Gastrocnemius medialis (tissue), 4 donors: ENCODE results near the gene EFCC1. TPM values are rescaled to one million over a fixed set of nuclear protein-coding genes. Genes with fewer than 3 reads are reported as not detected.

ENCODE experiments used
- ATAC-seq, 2 donors: fragments of 150-250 bp; one replicate each; pipeline ENCODE4 v1.9.1; 2016
- DNase-seq, 2 donors: peaks; one replicate each; pipeline ENCODE4 v3.0.0-alpha.2; 2019
- H3K27ac ChIP-seq, 4 donors: fragments of 200-600 bp; sonication (generic); 1 replicate in 1 of 4; 2 replicates in 3 of 4; pipeline ENCODE4 v1.5.1; 2016 to 2018; ENCODE audit warnings: mild to moderate bottlenecking in 2 of 4, moderate library complexity in 1 of 4
- H3K27me3 ChIP-seq, 3 donors: fragments of 200-600 bp; sonication (generic) in 2 of 3; 1 replicate in 1 of 3; 2 replicates in 2 of 3; pipeline versions ENCODE4 v1.5.1 to v1.6.0; 2016 to 2019; ENCODE audit warnings: mild to moderate bottlenecking in 1 of 3, moderate library complexity in 1 of 3
- H3K36me3 ChIP-seq, 2 donors: fragments of 200-600 bp; sonication (generic) in 1 of 2; one replicate each; pipeline ENCODE4 v1.5.1; 2017 to 2018
- H3K4me1 ChIP-seq, 2 donors: fragments of 200-600 bp; sonication (generic) in 1 of 2; one replicate each; pipeline ENCODE4 v1.5.1; 2016 to 2017; ENCODE audit warnings: mild to moderate bottlenecking in 2 of 2
- H3K4me3 ChIP-seq, 4 donors: fragments of 200-600 bp; sonication (generic) in 3 of 4; 1 replicate in 1 of 4; 2 replicates in 3 of 4; pipeline ENCODE4 v1.5.1; 2016 to 2019; ENCODE audit warnings: mild to moderate bottlenecking in 2 of 4
- H3K9me3 ChIP-seq, 3 donors: fragments of 200-600 bp; sonication (generic) in 2 of 3; 1 replicate in 1 of 3; 2 replicates in 2 of 3; pipeline ENCODE4 v1.5.1; 2016 to 2019
- POLR2A ChIP-seq, 2 donors: fragments of 450-650 bp; IDR thresholded peaks; one replicate each; pipeline ENCODE4 v1.6.1; 2017; ENCODE audit warnings: antibody characterized with exemption in 2 of 2, mild to moderate bottlenecking in 2 of 2, moderate library complexity in 2 of 2
- in situ Hi-C, 4 donors: fragments of 200-750 bp; cut with MboI; loops; one replicate each; pipeline versions ENCODE4 v1.15.0 to v1.8.0; 2017; ENCODE audit warnings: low sequenced_read_pairs in 4 of 4
- intact Hi-C: fragments of 100-400 bp; cut with DNase I; formaldehyde crosslinking; loops from one replicate; pipeline ENCODE4 v1.15.1; 2023; ENCODE audit warnings: low total_unique reads
- total RNA-seq, 4 donors: library from RNA; depleted of rRNA; stranded (reverse); fragments of >200 nt; gene quantifications; one replicate each; pipeline versions ENCODE4 v1.1.0 to v1.2.3, GENCODE V29; 2016
- TF ChIP-seq, protein P1 (sequence below), 5 experiments: fragments of 450-650 bp in 3 of 5; fragments of 200-600 bp in 2 of 5; sonication (generic) in 2 of 5; IDR thresholded peaks in 4 of 5; conservative IDR thresholded peaks in 1 of 5; 1 replicate in 4 of 5; 2 replicates in 1 of 5; pipeline ENCODE4 v1.5.1; 2016 to 2019; ENCODE audit warnings: antibody characterized with exemption in 5 of 5, mild to moderate bottlenecking in 3 of 5, moderate library complexity in 3 of 5

Gene EFCC1
- total RNA-seq, 4 donors from 2014 or later, result 0.26 to 1.2 (median 0.45) TPM

DNA sequence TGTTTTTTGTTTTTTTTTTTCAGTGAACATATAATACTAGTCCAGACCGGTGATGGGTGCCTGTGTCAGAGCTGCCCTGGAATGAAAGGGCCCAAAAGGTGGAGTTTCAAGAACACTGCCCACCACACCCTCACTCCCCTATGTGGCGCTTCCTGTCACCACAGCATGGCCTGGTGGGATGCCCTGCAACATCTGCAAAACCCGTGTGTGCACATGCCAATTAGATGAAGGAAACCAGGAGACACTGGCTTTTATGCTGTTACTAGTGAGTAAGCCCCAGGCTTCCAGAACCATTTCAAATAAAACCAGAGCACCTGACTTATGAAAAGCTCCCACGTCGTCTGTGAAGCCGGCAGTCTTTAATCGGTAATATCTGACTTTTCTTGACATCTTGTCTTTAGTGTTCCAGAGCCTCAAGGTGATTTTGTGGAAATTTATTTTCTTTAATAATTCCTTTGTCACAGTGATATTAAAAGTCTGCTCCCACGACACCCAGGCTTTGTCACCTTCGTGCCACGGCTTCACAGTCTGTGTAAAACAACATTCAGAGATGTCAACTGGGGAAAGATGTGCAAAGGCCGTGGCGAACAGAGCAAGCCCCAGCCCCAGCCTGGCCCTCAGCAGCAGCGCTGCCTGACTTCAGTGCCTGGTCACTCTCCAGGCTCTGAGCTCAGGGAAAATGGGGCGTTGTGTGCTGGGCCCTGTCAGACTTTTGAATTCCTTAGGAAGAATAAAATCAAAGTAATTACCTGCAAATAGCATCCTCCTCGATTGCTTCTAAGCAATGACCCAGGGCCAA is 13.6 kb upstream of the EFCC1 start:
- in situ Hi-C loops, result no loop called here

DNA sequence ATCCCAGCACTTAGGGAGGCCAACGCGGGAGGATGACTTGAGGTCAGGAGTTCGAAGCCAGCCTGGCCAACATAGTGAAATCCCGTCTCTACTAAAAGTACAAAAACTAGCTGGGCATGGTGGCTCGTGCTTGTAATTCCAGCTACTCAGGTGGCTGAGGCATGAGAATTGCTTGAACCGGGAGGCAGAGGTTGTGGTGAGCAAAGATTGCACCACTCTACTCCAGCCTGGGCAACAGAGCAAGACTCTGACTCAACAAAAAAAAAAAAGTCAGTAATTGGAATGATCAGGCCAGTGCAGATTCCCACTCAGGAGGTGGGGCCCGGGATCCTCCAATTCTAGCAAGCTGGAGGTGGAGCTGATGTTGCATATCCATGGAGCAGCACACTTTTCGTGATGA is 12.8 kb upstream of the EFCC1 start:
- Histone ChIP-seq H3K4me3 (no peak overlapping the region), H3K27ac (no peak overlapping the region), H3K9me3 (no peaks in the 10 kb centered on the region), H3K27me3 (no peaks in the 10 kb centered on the region), H3K36me3 (no peaks in the 10 kb centered on the region), H3K4me1 (no peaks in the 10 kb centered on the region)
- ATAC-seq (no peak), DNase-seq (no peak)
- intact Hi-C loops, result no loop called here
- in situ Hi-C loops, result no loop called here
- TF ChIP-seq, protein P1, sequence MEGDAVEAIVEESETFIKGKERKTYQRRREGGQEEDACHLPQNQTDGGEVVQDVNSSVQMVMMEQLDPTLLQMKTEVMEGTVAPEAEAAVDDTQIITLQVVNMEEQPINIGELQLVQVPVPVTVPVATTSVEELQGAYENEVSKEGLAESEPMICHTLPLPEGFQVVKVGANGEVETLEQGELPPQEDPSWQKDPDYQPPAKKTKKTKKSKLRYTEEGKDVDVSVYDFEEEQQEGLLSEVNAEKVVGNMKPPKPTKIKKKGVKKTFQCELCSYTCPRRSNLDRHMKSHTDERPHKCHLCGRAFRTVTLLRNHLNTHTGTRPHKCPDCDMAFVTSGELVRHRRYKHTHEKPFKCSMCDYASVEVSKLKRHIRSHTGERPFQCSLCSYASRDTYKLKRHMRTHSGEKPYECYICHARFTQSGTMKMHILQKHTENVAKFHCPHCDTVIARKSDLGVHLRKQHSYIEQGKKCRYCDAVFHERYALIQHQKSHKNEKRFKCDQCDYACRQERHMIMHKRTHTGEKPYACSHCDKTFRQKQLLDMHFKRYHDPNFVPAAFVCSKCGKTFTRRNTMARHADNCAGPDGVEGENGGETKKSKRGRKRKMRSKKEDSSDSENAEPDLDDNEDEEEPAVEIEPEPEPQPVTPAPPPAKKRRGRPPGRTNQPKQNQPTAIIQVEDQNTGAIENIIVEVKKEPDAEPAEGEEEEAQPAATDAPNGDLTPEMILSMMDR (IDR thresholded peaks at IDR 0.05 in 4 of 5, conservative IDR thresholded peaks at IDR 0.05 in 1 of 5), result no peak
- TF ChIP-seq POLR2A (IDR thresholded peaks at IDR 0.05), result no peak

More for the DNA sequence above, 13.6 kb upstream of the EFCC1 start:
- no peak overlapping the region for H3K27ac ChIP-seq
- H3K27me3 ChIP-seq, result no peaks in the 10 kb centered on the region
- intact Hi-C loops, result no loop called here
- H3K4me1 ChIP-seq, result no peaks in the 10 kb centered on the region
- ATAC-seq (no peak), DNase-seq (no peak)
- H3K9me3 ChIP-seq, result no peaks in the 10 kb centered on the region
- H3K4me3 ChIP-seq, result no peak overlapping the region
- H3K36me3 ChIP-seq, result no peaks in the 10 kb centered on the region
- TF ChIP-seq, protein P1 (IDR thresholded peaks at IDR 0.05 in 4 of 5, conservative IDR thresholded peaks at IDR 0.05 in 1 of 5), result no peak
- no peak for TF ChIP-seq POLR2A (IDR thresholded peaks at IDR 0.05)

DNA sequence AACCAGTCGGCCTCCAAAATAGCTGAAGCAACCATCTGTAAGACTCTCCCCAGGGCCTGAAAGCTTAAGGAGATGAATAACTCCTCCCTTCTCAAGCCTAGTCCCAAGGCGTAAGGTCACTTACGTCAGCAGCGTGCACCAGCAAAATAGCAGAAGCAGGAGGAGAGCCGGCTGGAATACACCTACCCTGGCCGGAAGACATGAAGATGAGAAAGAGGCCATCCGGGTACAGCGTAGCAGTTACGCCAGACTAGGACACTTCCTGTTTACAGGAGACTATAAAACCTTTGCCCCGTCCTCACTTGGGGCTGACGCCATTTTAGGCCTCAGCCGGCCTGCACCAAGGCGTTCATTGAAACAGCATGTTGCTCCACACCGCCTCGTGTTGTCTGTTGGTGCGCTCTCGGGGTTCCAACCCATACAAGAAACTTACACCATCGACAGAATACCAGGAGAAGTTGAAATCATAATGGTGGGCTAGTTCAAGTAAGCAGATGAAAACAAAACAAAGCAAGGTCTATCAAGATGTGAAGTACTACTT is 9.7 kb upstream of the EFCC1 start:
- Histone ChIP-seq H3K9me3 (no peaks in the 10 kb centered on the region), H3K36me3 (no peaks in the 10 kb centered on the region), H3K4me1 (peaks cover 6 to 9% of the 10 kb centered on the region in 2 donors), H3K27ac (no peak overlapping the region), H3K27me3 (no peaks in the 10 kb centered on the region), H3K4me3 (no peak overlapping the region)
- DNase-seq (no peak), ATAC-seq (no peak)
- in situ Hi-C loops (no loop called here), intact Hi-C loops (no loop called here)
- TF ChIP-seq POLR2A (IDR thresholded peaks at IDR 0.05), result no peak
- TF ChIP-seq, protein P1 (IDR thresholded peaks at IDR 0.05 in 4 of 5, conservative IDR thresholded peaks at IDR 0.05 in 1 of 5), result no peak

DNA sequence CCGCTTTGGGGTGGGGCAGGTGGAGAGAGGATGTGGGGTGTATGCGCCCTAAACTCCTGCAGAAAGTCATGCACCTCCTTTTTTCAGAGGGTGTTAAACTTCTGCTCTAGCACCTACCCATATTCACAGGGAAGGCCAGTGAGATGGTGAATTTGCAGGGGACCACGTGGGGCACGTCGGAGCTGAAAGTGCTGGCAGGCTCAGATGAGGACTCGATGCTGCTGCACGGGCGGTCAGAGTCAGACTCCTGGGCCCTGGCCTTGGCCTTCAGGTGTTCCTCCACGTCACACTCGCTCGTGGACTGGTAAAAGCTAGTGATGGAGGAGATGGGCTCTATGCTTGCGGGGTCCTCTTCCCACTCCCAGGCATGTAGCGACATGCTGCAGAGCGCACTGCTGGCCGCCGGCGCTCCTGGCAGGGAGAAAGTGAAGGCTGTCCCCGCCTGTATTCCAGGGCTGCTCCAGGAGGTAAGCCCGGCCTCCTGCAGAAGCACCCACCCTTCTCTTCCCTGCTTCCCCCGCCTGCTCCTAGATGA is 8.1 kb upstream of the EFCC1 start:
- H3K36me3 ChIP-seq, result no peaks in the 10 kb centered on the region
- no peak overlapping the region for H3K27ac ChIP-seq
- no peak overlapping the region for H3K4me3 ChIP-seq
- in situ Hi-C loops (no loop called here), intact Hi-C loops (no loop called here)
- TF ChIP-seq, protein P1 (IDR thresholded peaks at IDR 0.05 in 4 of 5, conservative IDR thresholded peaks at IDR 0.05 in 1 of 5), result no peak
- no peak for TF ChIP-seq POLR2A (IDR thresholded peaks at IDR 0.05)
- no peaks in the 10 kb centered on the region for H3K9me3 ChIP-seq
- peaks cover 6 to 9% of the 10 kb centered on the region in 2 donors for H3K4me1 ChIP-seq
- no peak for DNase-seq
- no peaks in the 10 kb centered on the region for H3K27me3 ChIP-seq
- ATAC-seq, result no peak
